Measurements from ENCODE around the gene NDST1. TPM values are rescaled to one million over a fixed set of nuclear protein-coding genes. Genes with fewer than 3 reads are reported as not detected.

NDST1 gene
- total RNA-seq, 2 experiments from 2014 or later, result 9.5 to 26.6 TPM

- ChIA-PET POLR2A (interaction anchor here (0.6 to 3.1 kb wide), 9 partner anchors 10 to 769 kb away, joined by 3 to 10 read pairs (median 6); partner anchors contain the start of gene TNIP1), CTCF (ENCODE audit: unreplicated experiment) (interaction anchor here (0.9 kb wide), 1 partner anchor 26 kb away, joined by 3 read pairs; no protein-coding TSS in a partner anchor)
- Histone ChIP-seq H3K4me3 (ENCODE audit: low read depth, low read length, poor library complexity, severe bottlenecking) (peak overlapping the region; percentile 92), H3K9me3 (ENCODE audit: low read length) (no peaks in the 10 kb centered on the region), H3K27ac (ENCODE audit: low read depth, low read length, poor library complexity, severe bottlenecking) (peak overlapping the region; percentile 73), H4K20me1 (ENCODE audit: insufficient read depth, low read length) (no peaks in the 10 kb centered on the region), H3K79me2 (ENCODE audit: insufficient read depth, low read depth, low read length) (peaks cover 43% of the 10 kb centered on the region; the same call in 1 of the 2 replicates), H3K36me3 (ENCODE audit: insufficient read depth, low read length) (no peaks in the 10 kb centered on the region), H3K9me2 (ENCODE audit: insufficient read depth, low read length) (no peaks in the 10 kb centered on the region), H2AFZ (ENCODE audit: low read length) (peak overlapping the region; percentile 47; the same call in 1 of the 2 replicates), H3K4me1 (ENCODE audit: insufficient read depth, low read length, poor library complexity, severe bottlenecking) (peaks cover 65% of the 10 kb centered on the region), H3K4me2 (ENCODE audit: low read length) (peak overlapping the region; percentile 87)
- intact Hi-C loops (cut with micrococcal nuclease; ENCODE audit: unreplicated experiment), result loop anchor here (1.0 to 10.0 kb wide), 4 partner anchors 26 to 767 kb away; partner anchors contain the start of gene GM2A
- TSS peak; percentile 48 for BruUV-seq (replicated peaks)
- DNase-seq (ENCODE audit: low spot score), result peak; percentile 79
- TF ChIP-seq CTCF (conservative IDR thresholded peaks at IDR 0.05; ENCODE audit: low read length), result peak; percentile 77
- no peak for TF ChIP-seq EZH2phosphoT487 (IDR thresholded peaks at IDR 0.05; ENCODE audit: borderline replicate concordance, low read depth, low read length)
These were observed 20.5 kb upstream of the NDST1 start for GRCh38 chr5:150487199-150488061.

DNA sequence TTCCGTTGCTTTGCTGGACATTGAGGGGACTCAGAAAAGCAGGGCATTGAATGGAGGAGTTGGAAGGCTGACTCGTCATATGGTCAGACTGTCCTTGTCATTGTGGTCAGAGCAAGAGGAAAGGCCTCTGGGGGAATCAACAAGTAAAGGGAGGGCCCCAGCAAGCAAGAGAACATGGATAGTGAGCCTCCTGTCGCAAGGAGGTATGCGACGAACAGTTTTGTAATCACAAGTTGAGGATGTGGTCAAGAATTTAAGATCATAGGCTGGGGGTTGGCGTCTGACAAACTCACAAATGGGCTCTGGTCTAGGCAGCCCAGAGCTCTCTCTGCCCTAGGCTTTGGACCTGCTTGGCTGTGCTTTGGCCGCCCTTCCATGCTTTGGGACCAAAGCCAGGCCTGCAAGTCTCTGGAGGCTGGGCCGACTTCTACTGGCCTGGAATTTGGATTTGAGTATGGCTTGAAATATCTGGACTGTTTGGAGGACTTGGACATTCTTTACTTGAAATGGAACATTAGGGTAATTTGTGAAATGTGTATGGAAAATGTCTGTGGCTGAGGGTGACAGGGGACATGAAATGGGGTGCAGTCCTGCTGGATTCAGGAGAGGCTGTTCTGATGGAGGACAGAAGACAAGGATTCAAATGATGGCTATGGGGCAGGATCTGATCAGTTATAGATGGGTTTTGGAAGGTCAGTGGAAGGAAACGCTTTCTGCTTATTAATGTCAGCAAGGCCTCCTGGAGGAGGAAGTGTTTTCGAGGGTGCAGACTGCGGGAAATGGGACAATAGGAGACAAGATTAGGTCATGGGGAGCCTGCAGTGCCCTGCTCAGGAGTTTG is 19.2 kb upstream of the NDST1 start:
- no peak for TF ChIP-seq CTCF (conservative IDR thresholded peaks at IDR 0.05; ENCODE audit: low read length)
- no peak for TF ChIP-seq EZH2phosphoT487 (IDR thresholded peaks at IDR 0.05; ENCODE audit: borderline replicate concordance, low read depth, low read length)
- peaks cover 66% of the 10 kb centered on the region for H3K4me1 ChIP-seq (ENCODE audit: insufficient read depth, low read length, poor library complexity, severe bottlenecking)
- no peaks in the 10 kb centered on the region for H3K9me2 ChIP-seq (ENCODE audit: insufficient read depth, low read length)
- DNase-seq (ENCODE audit: low spot score), result peak; percentile 30
- H3K9me3 ChIP-seq (ENCODE audit: low read length), result no peaks in the 10 kb centered on the region
- intact Hi-C loops (cut with micrococcal nuclease; ENCODE audit: unreplicated experiment), result loop anchor here (10.0 kb wide), 1 partner anchor 766 kb away; the partner anchor contains the start of gene GM2A
- peak overlapping the region; percentile 73 for H3K27ac ChIP-seq (ENCODE audit: low read depth, low read length, poor library complexity, severe bottlenecking)
- POLR2A ChIA-PET, result interaction anchor here (0.6 to 3.1 kb wide), 14 partner anchors 9 to 78 kb away, joined by 3 to 19 read pairs (median 6); no protein-coding TSS in a partner anchor
- CTCF ChIA-PET (ENCODE audit: unreplicated experiment), result interaction anchor here (0.9 to 2.3 kb wide), 5 partner anchors 10 to 53 kb away, joined by 3 to 12 read pairs (median 6); no protein-coding TSS in a partner anchor
- H3K36me3 ChIP-seq (ENCODE audit: insufficient read depth, low read length), result no peaks in the 10 kb centered on the region
- no TSS peak for BruUV-seq (replicated peaks)
- H3K4me2 ChIP-seq (ENCODE audit: low read length), result peak overlapping the region; percentile 87
- no peaks in the 10 kb centered on the region for H4K20me1 ChIP-seq (ENCODE audit: insufficient read depth, low read length)
- peak overlapping the region; percentile 92 for H3K4me3 ChIP-seq (ENCODE audit: low read depth, low read length, poor library complexity, severe bottlenecking)
- no peak overlapping the region for H2AFZ ChIP-seq (ENCODE audit: low read length)
- peaks cover 43% of the 10 kb centered on the region; the same call in 1 of the 2 replicates for H3K79me2 ChIP-seq (ENCODE audit: insufficient read depth, low read depth, low read length)
